Measurements from ENCODE around the gene KIF20A.
A peak's percentile ranks its signal among the peaks of the same experiment; 100 is the strongest.

KIF20A gene

GRCh38 chr5:138226910-138227309, 48.0 kb downstream of the KIF20A start:
- Histone ChIP-seq H3K36me3 (ENCODE audit: control insufficient read depth in 4 of 4, insufficient read depth in 4 of 4, low read length in 3 of 4) (no peaks in the 10 kb centered on the region), H3K27ac (ENCODE audit: insufficient read depth in 1 of 2, low read depth in 1 of 2, low read length in 2 of 2, poor library complexity in 1 of 2, severe bottlenecking in 2 of 2) (no peak overlapping the region), H3K4me3 (ENCODE audit: control insufficient read depth in 1 of 7, extremely low read depth in 1 of 7, insufficient read depth in 4 of 7, low read depth in 2 of 7, low read length in 6 of 7) (no peak overlapping the region), H3K4me1 (ENCODE audit: control extremely low read depth in 1 of 4, control insufficient read depth in 4 of 4, insufficient read depth in 4 of 4, low read length in 3 of 4) (peaks cover 0 to 12% (median 8%) of the 10 kb centered on the region in 4 experiments), H3K9me3 (ENCODE audit: control extremely low read depth in 1 of 5, control insufficient read depth in 4 of 5, insufficient read depth in 2 of 5, low read depth in 1 of 5, low read length in 4 of 5) (peaks cover 2 to 17% (median 9%) of the 10 kb centered on the region in 5 experiments), H3K27me3 (replicated peaks in 2 of 5; ENCODE audit: control insufficient read depth in 4 of 5, insufficient read depth in 5 of 5, low read length in 4 of 5) (peaks cover 0 to 5% (median 0%) of the 10 kb centered on the region in 5 experiments)
- CTCF ChIA-PET = interaction anchor here (0.6 to 14.6 kb wide), 4 partner anchors 8 to 56 kb away, joined by 3 to 135 read pairs (median 83); no protein-coding TSS in a partner anchor
- peak in 2 of 3 donors; percentile 67 to 72 for DNase-seq
- POLR2A ChIA-PET = no interaction called here

DNA sequence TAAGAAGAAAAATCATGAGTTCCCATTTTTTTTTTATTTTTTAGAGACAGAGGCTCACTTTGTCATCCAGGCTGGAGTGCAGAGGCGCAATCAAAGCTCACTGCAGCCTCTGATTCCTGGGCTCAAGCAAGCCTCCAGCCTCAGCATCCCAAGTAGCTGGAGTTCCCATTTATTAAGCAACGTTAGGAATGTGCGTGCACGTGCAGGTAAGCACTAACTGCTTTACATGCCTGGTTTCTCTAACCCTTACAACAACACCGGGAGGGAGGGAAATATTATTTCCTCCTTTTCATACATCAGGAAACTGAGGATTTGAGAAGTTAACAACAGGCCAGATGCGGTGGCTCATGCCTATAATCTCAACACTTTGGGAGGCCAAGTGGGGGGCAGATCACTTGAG, 50.5 kb downstream of the KIF20A start:
- no peaks in the 10 kb centered on the region for H3K36me3 ChIP-seq (ENCODE audit: control insufficient read depth in 4 of 4, insufficient read depth in 4 of 4, low read length in 3 of 4)
- ChIA-PET POLR2A (interaction anchor here (1.0 kb wide), 1 partner anchor 28 kb away, joined by 3 read pairs; no protein-coding TSS in a partner anchor), CTCF (interaction anchor here (0.6 to 14.6 kb wide), 4 partner anchors 13 to 54 kb away, joined by 3 to 135 read pairs (median 4); no protein-coding TSS in a partner anchor)
- H3K4me1 ChIP-seq (ENCODE audit: control extremely low read depth in 1 of 4, control insufficient read depth in 4 of 4, insufficient read depth in 4 of 4, low read length in 3 of 4) = peaks cover 0 to 8% (median 5%) of the 10 kb centered on the region in 4 experiments
- H3K27me3 ChIP-seq (replicated peaks in 2 of 5; ENCODE audit: control insufficient read depth in 4 of 5, insufficient read depth in 5 of 5, low read length in 4 of 5) = peaks cover 0 to 5% (median 0%) of the 10 kb centered on the region in 5 experiments
- 44% methylated on average over 2 of the region's 6 CpGs for WGBS (ENCODE audit: insufficient coverage)
- no peak overlapping the region for H3K27ac ChIP-seq (ENCODE audit: insufficient read depth in 1 of 2, low read depth in 1 of 2, low read length in 2 of 2, poor library complexity in 1 of 2, severe bottlenecking in 2 of 2)
- peaks cover 2 to 17% (median 9%) of the 10 kb centered on the region in 5 experiments for H3K9me3 ChIP-seq (ENCODE audit: control extremely low read depth in 1 of 5, control insufficient read depth in 4 of 5, insufficient read depth in 2 of 5, low read depth in 1 of 5, low read length in 4 of 5)
- H3K4me3 ChIP-seq (ENCODE audit: control insufficient read depth in 1 of 7, extremely low read depth in 1 of 7, insufficient read depth in 4 of 7, low read depth in 2 of 7, low read length in 6 of 7) = no peak overlapping the region
- DNase-seq = no peak

GRCh38 chr5:138230261-138230660, 51.3 kb downstream of the KIF20A start:
- Histone ChIP-seq H3K4me3 (ENCODE audit: control insufficient read depth in 1 of 7, extremely low read depth in 1 of 7, insufficient read depth in 4 of 7, low read depth in 2 of 7, low read length in 6 of 7) (no peak overlapping the region), H3K27ac (ENCODE audit: insufficient read depth in 1 of 2, low read depth in 1 of 2, low read length in 2 of 2, poor library complexity in 1 of 2, severe bottlenecking in 2 of 2) (no peak overlapping the region), H3K9me3 (ENCODE audit: control extremely low read depth in 1 of 5, control insufficient read depth in 4 of 5, insufficient read depth in 2 of 5, low read depth in 1 of 5, low read length in 4 of 5) (peaks cover 2 to 17% (median 9%) of the 10 kb centered on the region in 5 experiments), H3K4me1 (ENCODE audit: control extremely low read depth in 1 of 4, control insufficient read depth in 4 of 4, insufficient read depth in 4 of 4, low read length in 3 of 4) (peaks cover 0 to 8% (median 5%) of the 10 kb centered on the region in 4 experiments), H3K27me3 (replicated peaks in 2 of 5; ENCODE audit: control insufficient read depth in 4 of 5, insufficient read depth in 5 of 5, low read length in 4 of 5) (peaks cover 0 to 5% (median 0%) of the 10 kb centered on the region in 5 experiments), H3K36me3 (ENCODE audit: control insufficient read depth in 4 of 4, insufficient read depth in 4 of 4, low read length in 3 of 4) (no peaks in the 10 kb centered on the region)
- ChIA-PET CTCF (interaction anchor here (0.6 to 14.6 kb wide), 5 partner anchors 13 to 1041 kb away, joined by 3 to 135 read pairs (median 3); no protein-coding TSS in a partner anchor), POLR2A (interaction anchor here (1.0 kb wide), 1 partner anchor 27 kb away, joined by 3 read pairs; no protein-coding TSS in a partner anchor)
- no peak for DNase-seq

GRCh38 chr5:138230981-138231589, 52.2 kb downstream of the KIF20A start:
- Histone ChIP-seq H3K36me3 (ENCODE audit: control insufficient read depth in 4 of 4, insufficient read depth in 4 of 4, low read length in 3 of 4) (no peaks in the 10 kb centered on the region), H3K9me3 (ENCODE audit: control extremely low read depth in 1 of 5, control insufficient read depth in 4 of 5, insufficient read depth in 2 of 5, low read depth in 1 of 5, low read length in 4 of 5) (peaks cover 0 to 10% (median 4%) of the 10 kb centered on the region in 5 experiments), H3K4me1 (ENCODE audit: control extremely low read depth in 1 of 4, control insufficient read depth in 4 of 4, insufficient read depth in 4 of 4, low read length in 3 of 4) (peaks cover 0 to 8% (median 5%) of the 10 kb centered on the region in 4 experiments), H3K27ac (ENCODE audit: insufficient read depth in 1 of 2, low read depth in 1 of 2, low read length in 2 of 2, poor library complexity in 1 of 2, severe bottlenecking in 2 of 2) (no peak overlapping the region), H3K27me3 (replicated peaks in 2 of 5; ENCODE audit: control insufficient read depth in 4 of 5, insufficient read depth in 5 of 5, low read length in 4 of 5) (peaks cover 0 to 5% (median 0%) of the 10 kb centered on the region in 5 experiments), H3K4me3 (ENCODE audit: control insufficient read depth in 1 of 7, extremely low read depth in 1 of 7, insufficient read depth in 4 of 7, low read depth in 2 of 7, low read length in 6 of 7) (no peak overlapping the region)
- ChIA-PET CTCF (interaction anchor here (1.0 to 14.6 kb wide), 9 partner anchors 8 to 55 kb away, joined by 3 to 135 read pairs (median 4); partner anchors contain the start of gene GFRA3), POLR2A (no interaction called here)
- 82% methylated on average over 6 of the region's 7 CpGs for WGBS (ENCODE audit: insufficient coverage)
- peak in 2 of 3 donors; percentile 44 to 56 for DNase-seq

- H3K9me3 ChIP-seq (ENCODE audit: control extremely low read depth in 1 of 5, control insufficient read depth in 4 of 5, insufficient read depth in 2 of 5, low read depth in 1 of 5, low read length in 4 of 5) = no peaks in the 10 kb centered on the region
- H3K36me3 ChIP-seq (ENCODE audit: control insufficient read depth in 4 of 4, insufficient read depth in 4 of 4, low read length in 3 of 4) = no peaks in the 10 kb centered on the region
- CTCF ChIA-PET = interaction anchor here (1.2 to 14.6 kb wide), 6 partner anchors 9 to 120 kb away, joined by 3 to 135 read pairs (median 10); no protein-coding TSS in a partner anchor
- POLR2A ChIA-PET = no interaction called here
- no peak for DNase-seq
- H3K4me3 ChIP-seq (ENCODE audit: control insufficient read depth in 1 of 7, extremely low read depth in 1 of 7, insufficient read depth in 4 of 7, low read depth in 2 of 7, low read length in 6 of 7) = no peak overlapping the region
- H3K27ac ChIP-seq (ENCODE audit: insufficient read depth in 1 of 2, low read depth in 1 of 2, low read length in 2 of 2, poor library complexity in 1 of 2, severe bottlenecking in 2 of 2) = no peak overlapping the region
- WGBS (ENCODE audit: insufficient coverage) = no CpG with 5 or more reads among the region's 2 CpGs
- peaks cover 0 to 5% (median 0%) of the 10 kb centered on the region in 5 experiments for H3K27me3 ChIP-seq (replicated peaks in 2 of 5; ENCODE audit: control insufficient read depth in 4 of 5, insufficient read depth in 5 of 5, low read length in 4 of 5)
- peaks cover 0 to 8% (median 6%) of the 10 kb centered on the region in 4 experiments for H3K4me1 ChIP-seq (ENCODE audit: control extremely low read depth in 1 of 4, control insufficient read depth in 4 of 4, insufficient read depth in 4 of 4, low read length in 3 of 4)
These were observed 54.4 kb downstream of the KIF20A start for GRCh38 chr5:138233280-138233679.

DNA sequence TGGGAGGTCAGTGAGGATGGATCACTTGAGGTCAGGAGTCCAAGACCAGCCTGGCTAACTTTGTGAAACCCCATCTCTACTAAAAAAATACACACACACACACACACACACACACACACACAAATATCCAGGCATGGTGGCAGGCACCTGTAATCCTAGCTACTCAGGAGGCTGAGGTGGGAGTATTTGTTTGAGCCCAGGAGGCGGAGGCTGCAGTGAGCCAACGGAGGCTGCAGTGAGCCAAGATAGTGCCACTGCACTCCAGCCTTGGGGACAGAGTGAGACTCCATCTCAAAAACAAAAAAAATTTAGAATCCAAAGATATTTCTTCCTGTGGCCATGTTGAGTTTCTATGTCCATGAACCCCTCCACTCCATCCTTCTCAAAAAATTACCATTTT, 55.7 kb downstream of the KIF20A start:
- POLR2A ChIA-PET = no interaction called here
- H3K9me3 ChIP-seq (ENCODE audit: control extremely low read depth in 1 of 5, control insufficient read depth in 4 of 5, insufficient read depth in 2 of 5, low read depth in 1 of 5, low read length in 4 of 5) = no peaks in the 10 kb centered on the region
- H3K4me3 ChIP-seq (ENCODE audit: control insufficient read depth in 1 of 7, extremely low read depth in 1 of 7, insufficient read depth in 4 of 7, low read depth in 2 of 7, low read length in 6 of 7) = no peak overlapping the region
- H3K36me3 ChIP-seq (ENCODE audit: control insufficient read depth in 4 of 4, insufficient read depth in 4 of 4, low read length in 3 of 4) = no peaks in the 10 kb centered on the region
- H3K4me1 ChIP-seq (ENCODE audit: control extremely low read depth in 1 of 4, control insufficient read depth in 4 of 4, insufficient read depth in 4 of 4, low read length in 3 of 4) = peaks cover 4 to 14% (median 8%) of the 10 kb centered on the region in 4 experiments
- DNase-seq = no peak
- no peak overlapping the region for H3K27ac ChIP-seq (ENCODE audit: insufficient read depth in 1 of 2, low read depth in 1 of 2, low read length in 2 of 2, poor library complexity in 1 of 2, severe bottlenecking in 2 of 2)
- CTCF ChIA-PET = interaction anchor here (0.8 to 5.4 kb wide), 9 partner anchors 11 to 51 kb away, joined by 3 to 52 read pairs (median 4); partner anchors contain the start of gene GFRA3
- H3K27me3 ChIP-seq (replicated peaks in 2 of 5; ENCODE audit: control insufficient read depth in 4 of 5, insufficient read depth in 5 of 5, low read length in 4 of 5) = no peaks in the 10 kb centered on the region
- 83% methylated on average over 1 of the region's 2 CpGs for WGBS (ENCODE audit: insufficient coverage)

Data from common myeloid progenitor, CD34-positive (primary cell).